Bronchial epithelial cell (primary cell): ENCODE results near the gene CWC27. TPM values are rescaled to one million over a fixed set of nuclear protein-coding genes. Genes with fewer than 3 reads are reported as not detected.

Experiments used
- DNase-seq: peaks from one replicate; pipeline ENCODE4 v3.0.0-alpha.2; 2010; ENCODE audit warnings: low read depth
- FAIRE-seq: peaks from 2 replicates; lab custom pipeline; 2011; peaks lifted over from hg19 to GRCh38; lab: Jason Lieb, UNC
- H3K27me3 ChIP-seq: 2 replicates; pipeline ENCODE4 v1.5.1; 2011; ENCODE audit warnings: low read length; ENCODE audit not compliant: control insufficient read depth, insufficient read depth
- H3K36me3 ChIP-seq: 2 replicates; pipeline ENCODE4 v1.5.1; 2011; ENCODE audit warnings: low read length; ENCODE audit not compliant: control insufficient read depth, insufficient read depth
- H3K4me3 ChIP-seq: 2 replicates; pipeline ENCODE4 v1.5.1; 2011; ENCODE audit warnings: mild to moderate bottlenecking, low read depth, low read length, control low read depth
- total RNA-seq: library from RNA; depleted of rRNA; stranded (reverse); fragments of >200 nt; gene quantifications from 2 replicates; pipeline ENCODE4 v1.2.1, GENCODE V29; 2014
- TF ChIP-seq, protein P1 (sequence below): IDR thresholded peaks from 2 replicates; pipeline ENCODE4 v1.5.1; 2011; ENCODE audit warnings: mild to moderate bottlenecking, moderate library complexity, low read length, control low read depth, inconsistent platforms; ENCODE audit not compliant: insufficient read depth, severe bottlenecking

The CWC27 gene
- total RNA-seq, 1 donor from 2014 or later, result 24.7 TPM

DNA sequence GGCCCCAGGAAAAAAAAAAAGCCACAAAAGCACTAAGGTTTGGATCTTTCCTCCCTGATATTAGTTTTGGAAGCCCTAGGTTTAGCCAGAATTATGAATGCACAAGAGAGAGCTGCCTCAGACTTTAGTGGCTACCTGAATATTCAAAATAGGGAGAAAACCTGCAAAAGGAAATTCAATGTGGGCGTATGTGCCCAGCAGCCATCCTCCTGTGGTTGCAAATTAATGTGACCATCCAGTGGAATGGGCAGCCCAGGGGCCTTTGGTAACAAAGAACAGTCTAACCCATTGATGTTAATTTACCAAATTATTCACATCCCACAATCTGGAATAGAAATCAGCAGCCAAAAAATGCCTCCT lies 298.4 kb downstream of the CWC27 start:
- no peak for FAIRE-seq
- no peak for DNase-seq
- Histone ChIP-seq H3K27me3 (no peaks in the 10 kb centered on the region), H3K36me3 (no peaks in the 10 kb centered on the region), H3K4me3 (no peak overlapping the region)
- TF ChIP-seq, protein P1, sequence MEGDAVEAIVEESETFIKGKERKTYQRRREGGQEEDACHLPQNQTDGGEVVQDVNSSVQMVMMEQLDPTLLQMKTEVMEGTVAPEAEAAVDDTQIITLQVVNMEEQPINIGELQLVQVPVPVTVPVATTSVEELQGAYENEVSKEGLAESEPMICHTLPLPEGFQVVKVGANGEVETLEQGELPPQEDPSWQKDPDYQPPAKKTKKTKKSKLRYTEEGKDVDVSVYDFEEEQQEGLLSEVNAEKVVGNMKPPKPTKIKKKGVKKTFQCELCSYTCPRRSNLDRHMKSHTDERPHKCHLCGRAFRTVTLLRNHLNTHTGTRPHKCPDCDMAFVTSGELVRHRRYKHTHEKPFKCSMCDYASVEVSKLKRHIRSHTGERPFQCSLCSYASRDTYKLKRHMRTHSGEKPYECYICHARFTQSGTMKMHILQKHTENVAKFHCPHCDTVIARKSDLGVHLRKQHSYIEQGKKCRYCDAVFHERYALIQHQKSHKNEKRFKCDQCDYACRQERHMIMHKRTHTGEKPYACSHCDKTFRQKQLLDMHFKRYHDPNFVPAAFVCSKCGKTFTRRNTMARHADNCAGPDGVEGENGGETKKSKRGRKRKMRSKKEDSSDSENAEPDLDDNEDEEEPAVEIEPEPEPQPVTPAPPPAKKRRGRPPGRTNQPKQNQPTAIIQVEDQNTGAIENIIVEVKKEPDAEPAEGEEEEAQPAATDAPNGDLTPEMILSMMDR, result no peak

Other genes starting within 250 kb of the CWC27 start
- not detected in 2 replicates for gene SHISAL2B, start 78.4 kb upstream of the CWC27 start, total RNA-seq
- 21.9 and 26.5 TPM in 2 replicates for gene SREK1IP1, start 239 bp upstream of the CWC27 start, total RNA-seq